HEK293 (cell line): ENCODE results near the gene IGF1R.

Experiments
- CTCF ChIA-PET: fragments of 350-600 bp; formaldehyde crosslinking; extraction: SDS; loops from one replicate; lab custom pipeline; 2021; ENCODE audit warnings: antibody characterized with exemption; lab: Yijun Ruan, JAX
- POLR2A ChIA-PET: fragments of 300-600 bp; formaldehyde crosslinking; extraction: SDS; loops from one replicate; lab custom pipeline; 2020; ENCODE audit warnings: antibody characterized with exemption, inconsistent platforms; lab: Yijun Ruan, JAX
- H3K27ac ChIP-seq: fragments of 200-500 bp; sonication (Bioruptor generic); 2 replicates; pipeline ENCODE4 v1.5.1; 2014; ENCODE audit warnings: low read depth, low read length, control low read depth, inconsistent platforms; ENCODE audit errors: extremely low read depth
- H3K36me3 ChIP-seq, 2 experiments: fragments of 200-500 bp in 1 of 2; sonication (Bioruptor generic) in 1 of 2; 1 replicate in 1 of 2; 2 replicates in 1 of 2; pipeline ENCODE4 v1.5.1; 2014 to 2017; ENCODE audit warnings: inconsistent platforms in 2 of 2, low read length in 2 of 2; ENCODE audit not compliant: control insufficient read depth in 2 of 2, insufficient read depth in 1 of 2
- H3K4me1 ChIP-seq: fragments of 200-500 bp; sonication (Bioruptor generic); 2 replicates; pipeline ENCODE4 v1.5.1; 2014; ENCODE audit warnings: mild to moderate bottlenecking, low read length, inconsistent platforms; ENCODE audit not compliant: control insufficient read depth, insufficient read depth
- H3K4me3 ChIP-seq: 2 replicates; pipeline ENCODE4 v1.5.1; 2011; ENCODE audit warnings: low read depth, mild to moderate bottlenecking, control low read depth, low read length, moderate library complexity
- H3K9me3 ChIP-seq: fragments of 200-500 bp; sonication (Bioruptor generic); 2 replicates; pipeline ENCODE4 v1.5.1; 2014; ENCODE audit warnings: low read depth, low read length, inconsistent platforms; ENCODE audit not compliant: control insufficient read depth, insufficient read depth
- BCL6B ChIP-seq: fragments of 450-650 bp; formaldehyde crosslinking; IDR thresholded peaks from 2 replicates; pipeline ENCODE4 v1.5.1; 2017; ENCODE audit warnings: missing biosample characterization, missing genetic modification characterization
- FEZF1 ChIP-seq: fragments of 450-650 bp; formaldehyde crosslinking; IDR thresholded peaks from 2 replicates; pipeline ENCODE4 v1.5.1; 2016; ENCODE audit warnings: missing biosample characterization, missing genetic modification characterization
- KLF10 ChIP-seq: fragments of 450-650 bp; IDR thresholded peaks from 2 replicates; pipeline ENCODE4 v1.5.1; 2018; ENCODE audit warnings: missing biosample characterization, mild to moderate bottlenecking, missing genetic modification characterization
- MZF1 ChIP-seq: fragments of 450-650 bp; formaldehyde crosslinking; IDR thresholded peaks from 2 replicates; pipeline ENCODE4 v1.5.1; 2017; ENCODE audit warnings: missing biosample characterization, missing genetic modification characterization, borderline replicate concordance
- PATZ1 ChIP-seq: fragments of 450-650 bp; formaldehyde crosslinking; IDR thresholded peaks from 2 replicates; pipeline ENCODE4 v1.5.1; 2016; ENCODE audit warnings: missing biosample characterization, missing genetic modification characterization
- TRIM28 ChIP-seq: IDR thresholded peaks from 2 replicates; pipeline ENCODE4 v1.6.1; 2011; ENCODE audit warnings: low read length, control low read depth, borderline replicate concordance
- ZBTB6 ChIP-seq: fragments of 450-650 bp; formaldehyde crosslinking; IDR thresholded peaks from 2 replicates; pipeline ENCODE4 v1.5.1; 2017; ENCODE audit warnings: missing biosample characterization, missing genetic modification characterization
- ZEB2 ChIP-seq: fragments of 450-650 bp; formaldehyde crosslinking; IDR thresholded peaks from 2 replicates; pipeline ENCODE4 v1.5.1; 2016; ENCODE audit warnings: missing biosample characterization, missing genetic modification characterization
- ZNF148 ChIP-seq: fragments of 450-650 bp; formaldehyde crosslinking; IDR thresholded peaks from 2 replicates; pipeline ENCODE4 v1.5.0; 2017; ENCODE audit warnings: missing biosample characterization, missing genetic modification characterization, borderline replicate concordance
- ZNF184 ChIP-seq: fragments of 450-650 bp; IDR thresholded peaks from 2 replicates; pipeline ENCODE4 v1.5.1; 2018; ENCODE audit warnings: missing biosample characterization, mild to moderate bottlenecking, missing genetic modification characterization
- ZNF2 ChIP-seq: fragments of 450-650 bp; formaldehyde crosslinking; IDR thresholded peaks from 2 replicates; pipeline ENCODE4 v1.5.1; 2016; ENCODE audit warnings: missing biosample characterization, missing genetic modification characterization
- ZNF23 ChIP-seq: fragments of 450-650 bp; formaldehyde crosslinking; IDR thresholded peaks from 2 replicates; pipeline ENCODE4 v1.5.1; 2016; ENCODE audit warnings: missing biosample characterization, missing genetic modification characterization, borderline replicate concordance
- ZNF26 ChIP-seq: fragments of 450-650 bp; formaldehyde crosslinking; IDR thresholded peaks from 2 replicates; pipeline ENCODE4 v1.5.1; 2016; ENCODE audit warnings: missing biosample characterization, missing genetic modification characterization
- ZNF274 ChIP-seq, 2 experiments: fragments of 200-500 bp in 1 of 2; fragments of 450-650 bp in 1 of 2; sonication (Bioruptor generic) in 1 of 2; formaldehyde crosslinking in 1 of 2; IDR thresholded peaks; 2 replicates each; pipeline versions ENCODE4 v1.5.1 to v1.6.1; 2014 to 2016; ENCODE audit warnings: borderline replicate concordance in 1 of 2, inconsistent platforms in 1 of 2, low read length in 1 of 2, missing biosample characterization in 1 of 2, missing genetic modification characterization in 1 of 2
- ZNF513 ChIP-seq: fragments of 450-650 bp; IDR thresholded peaks from 2 replicates; pipeline ENCODE4 v1.5.1; 2018; ENCODE audit warnings: missing biosample characterization, missing genetic modification characterization
- ZNF548 ChIP-seq: fragments of 450-650 bp; formaldehyde crosslinking; IDR thresholded peaks from 2 replicates; pipeline ENCODE4 v1.5.1; 2016; ENCODE audit warnings: missing biosample characterization, missing genetic modification characterization
- ZNF600 ChIP-seq: fragments of 450-650 bp; formaldehyde crosslinking; IDR thresholded peaks from 2 replicates; pipeline ENCODE4 v1.5.1; 2016; ENCODE audit warnings: missing biosample characterization, missing genetic modification characterization
- ZNF654 ChIP-seq: fragments of 450-650 bp; formaldehyde crosslinking; IDR thresholded peaks from 2 replicates; pipeline ENCODE4 v1.5.1; 2016; ENCODE audit warnings: low read depth, missing biosample characterization, missing genetic modification characterization
- ZNF664 ChIP-seq: fragments of 450-650 bp; formaldehyde crosslinking; IDR thresholded peaks from 2 replicates; pipeline ENCODE4 v1.5.1; 2016; ENCODE audit warnings: missing biosample characterization, missing genetic modification characterization
- ZXDB ChIP-seq: fragments of 450-650 bp; formaldehyde crosslinking; IDR thresholded peaks from 2 replicates; pipeline ENCODE4 v1.5.1; 2016; ENCODE audit warnings: missing biosample characterization, missing genetic modification characterization

The IGF1R gene

GRCh38 chr15:98655732-98656131 lies 7.4 kb downstream of the IGF1R start (continued):
- TF ChIP-seq ZNF26 (tag by site-specific recombination) (no peak), ZNF23 (tag by site-specific recombination) (no peak), MZF1 (tag by site-specific recombination) (no peak), FEZF1 (tag by site-specific recombination) (no peak), ZBTB6 (no peak), PATZ1 (tag by site-specific recombination) (no peak), ZNF148 (no peak), ZXDB (tag by site-specific recombination) (no peak)
- TF ChIP-seq, all 188 proteins: peak for 0

GRCh38 chr15:98657721-98658120 lies 9.4 kb downstream of the IGF1R start:
- 0 out of 2 replicates have a peak, but pooled peaks have one; percentile 16 for TF ChIP-seq ZNF600 (tag by site-specific recombination)
- no peak for TF ChIP-seq BCL6B
- TF ChIP-seq, all 188 proteins: peak for 1
- H3K9me3 ChIP-seq = no peaks in the 10 kb centered on the region
- H3K36me3 ChIP-seq = no peaks in the 10 kb centered on the region
- H3K27ac ChIP-seq = no peak overlapping the region
- ChIA-PET CTCF (interaction anchor here (0.6 to 7.5 kb wide), 11 partner anchors 12 to 222 kb away, joined by 3 to 142 read pairs (median 5); no protein-coding TSS in a partner anchor), POLR2A (interaction anchor here (1.0 to 1.1 kb wide), 2 partner anchors 9 to 139 kb away, joined by 3 read pairs; partner anchors contain the start of gene IGF1R)
- H3K4me3 ChIP-seq = no peak overlapping the region
- H3K4me1 ChIP-seq = peaks cover 35% of the 10 kb centered on the region

- POLR2A ChIA-PET = interaction anchor here (1.0 to 1.1 kb wide), 2 partner anchors 8 to 10 kb away, joined by 3 read pairs; partner anchors contain the start of gene IGF1R
- TF ChIP-seq ZNF274 (IDR thresholded peaks at IDR 0.05; ENCODE audit: low read length) (no peak), ZNF274 (tag by site-specific recombination; IDR thresholded peaks at IDR 0.05; ENCODE audit: borderline replicate concordance) (no peak), TRIM28 (0 out of 2 replicates have a peak, but pooled peaks have one; percentile 68), ZNF513 (0 out of 2 replicates have a peak, but pooled peaks have one; percentile 42), KLF10 (tag by site-specific recombination) (0 out of 2 replicates have a peak, but pooled peaks have one; percentile 23), ZEB2 (tag by site-specific recombination) (peak; percentile 73), ZNF548 (tag by site-specific recombination) (no peak), ZNF654 (peak; percentile 67), ZNF664 (tag by site-specific recombination) (peak; percentile 88), ZNF2 (tag by site-specific recombination) (peak; percentile 69; the same call in 1 of the 2 replicates), ZNF184 (tag by site-specific recombination) (0 out of 2 replicates have a peak, but pooled peaks have one; percentile 5)
Measured at GRCh38 chr15:98658831-98659699, 10.7 kb downstream of the IGF1R start.

More at GRCh38 chr15:98658831-98659699, 10.7 kb downstream of the IGF1R start:
- CTCF ChIA-PET = interaction anchor here (0.6 to 7.5 kb wide), 54 partner anchors 8 to 441 kb away, joined by 3 to 142 read pairs (median 4); partner anchors contain the start of gene IGF1R
- no peaks in the 10 kb centered on the region for H3K9me3 ChIP-seq
- H3K4me1 ChIP-seq = peaks cover 24% of the 10 kb centered on the region
- no peaks in the 10 kb centered on the region for H3K36me3 ChIP-seq
- no peak overlapping the region for H3K27ac ChIP-seq
- no peak overlapping the region for H3K4me3 ChIP-seq
